Measurements from ENCODE around the gene SREBF2. TPM values are rescaled to one million over a fixed set of nuclear protein-coding genes. Genes with fewer than 3 reads are reported as not detected.

SREBF2 gene
- polyA plus RNA-seq, 1 donor from 2014 or later: 73.0 TPM

GRCh38 chr22:41904450-41905410 is 71.8 kb downstream of the SREBF2 start:
- Histone ChIP-seq H3K9ac (ENCODE audit: low read length) (no peak overlapping the region), H3K4me3 (ENCODE audit: low read length) (no peak overlapping the region), H4K20me1 (ENCODE audit: insufficient read depth) (no peaks in the 10 kb centered on the region), H3K4me2 (ENCODE audit: low read length) (no peak overlapping the region), H3K9me2 (ENCODE audit: insufficient read depth, low read length) (no peaks in the 10 kb centered on the region), H3F3A (ENCODE audit: insufficient read depth, low read length, poor library complexity, severe bottlenecking) (no peaks in the 10 kb centered on the region), H2AFZ (ENCODE audit: low read depth, low read length) (no peak overlapping the region), H3K9me3 (ENCODE audit: low read length) (no peaks in the 10 kb centered on the region), H3K27me3 (ENCODE audit: insufficient read depth, low read depth, low read length) (peaks cover 12% of the 10 kb centered on the region), H3K79me2 (replicated peaks; ENCODE audit: insufficient read depth, low read length) (no peaks in the 10 kb centered on the region), H3K36me3 (ENCODE audit: insufficient read depth, low read length) (peaks cover 5% of the 10 kb centered on the region), H3K27ac (ENCODE audit: low read length) (no peak overlapping the region)
- TF ChIP-seq, protein P1, sequence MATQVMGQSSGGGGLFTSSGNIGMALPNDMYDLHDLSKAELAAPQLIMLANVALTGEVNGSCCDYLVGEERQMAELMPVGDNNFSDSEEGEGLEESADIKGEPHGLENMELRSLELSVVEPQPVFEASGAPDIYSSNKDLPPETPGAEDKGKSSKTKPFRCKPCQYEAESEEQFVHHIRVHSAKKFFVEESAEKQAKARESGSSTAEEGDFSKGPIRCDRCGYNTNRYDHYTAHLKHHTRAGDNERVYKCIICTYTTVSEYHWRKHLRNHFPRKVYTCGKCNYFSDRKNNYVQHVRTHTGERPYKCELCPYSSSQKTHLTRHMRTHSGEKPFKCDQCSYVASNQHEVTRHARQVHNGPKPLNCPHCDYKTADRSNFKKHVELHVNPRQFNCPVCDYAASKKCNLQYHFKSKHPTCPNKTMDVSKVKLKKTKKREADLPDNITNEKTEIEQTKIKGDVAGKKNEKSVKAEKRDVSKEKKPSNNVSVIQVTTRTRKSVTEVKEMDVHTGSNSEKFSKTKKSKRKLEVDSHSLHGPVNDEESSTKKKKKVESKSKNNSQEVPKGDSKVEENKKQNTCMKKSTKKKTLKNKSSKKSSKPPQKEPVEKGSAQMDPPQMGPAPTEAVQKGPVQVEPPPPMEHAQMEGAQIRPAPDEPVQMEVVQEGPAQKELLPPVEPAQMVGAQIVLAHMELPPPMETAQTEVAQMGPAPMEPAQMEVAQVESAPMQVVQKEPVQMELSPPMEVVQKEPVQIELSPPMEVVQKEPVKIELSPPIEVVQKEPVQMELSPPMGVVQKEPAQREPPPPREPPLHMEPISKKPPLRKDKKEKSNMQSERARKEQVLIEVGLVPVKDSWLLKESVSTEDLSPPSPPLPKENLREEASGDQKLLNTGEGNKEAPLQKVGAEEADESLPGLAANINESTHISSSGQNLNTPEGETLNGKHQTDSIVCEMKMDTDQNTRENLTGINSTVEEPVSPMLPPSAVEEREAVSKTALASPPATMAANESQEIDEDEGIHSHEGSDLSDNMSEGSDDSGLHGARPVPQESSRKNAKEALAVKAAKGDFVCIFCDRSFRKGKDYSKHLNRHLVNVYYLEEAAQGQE (IDR thresholded peaks at IDR 0.05; ENCODE audit: borderline replicate concordance): no peak

- TF ChIP-seq TAF1 (IDR thresholded peaks at IDR 0.05; ENCODE audit: low read depth) (no peak), POLR2AphosphoS5 (IDR thresholded peaks at IDR 0.05) (no peak), SMC3 (conservative IDR thresholded peaks at IDR 0.05; ENCODE audit: poor library complexity) (no peak)
- TF ChIP-seq, protein P1 (IDR thresholded peaks at IDR 0.05; ENCODE audit: borderline replicate concordance): no peak
Observed at GRCh38 chr22:41905411-41906202, 72.7 kb downstream of the SREBF2 start.

More at GRCh38 chr22:41905411-41906202, 72.7 kb downstream of the SREBF2 start:
- H3K9me3 ChIP-seq (ENCODE audit: low read length): no peaks in the 10 kb centered on the region
- H4K20me1 ChIP-seq (ENCODE audit: insufficient read depth): no peaks in the 10 kb centered on the region
- H3K9me2 ChIP-seq (ENCODE audit: insufficient read depth, low read length): no peaks in the 10 kb centered on the region
- peaks cover 4% of the 10 kb centered on the region for H3K36me3 ChIP-seq (ENCODE audit: insufficient read depth, low read length)
- H3K4me2 ChIP-seq (ENCODE audit: low read length): no peak overlapping the region
- H3K79me2 ChIP-seq (replicated peaks; ENCODE audit: insufficient read depth, low read length): no peaks in the 10 kb centered on the region
- H2AFZ ChIP-seq (ENCODE audit: low read depth, low read length): no peak overlapping the region
- H3K4me3 ChIP-seq (ENCODE audit: low read length): no peak overlapping the region
- H3K9ac ChIP-seq (ENCODE audit: low read length): no peak overlapping the region
- H3F3A ChIP-seq (ENCODE audit: insufficient read depth, low read length, poor library complexity, severe bottlenecking): no peaks in the 10 kb centered on the region
- H3K27me3 ChIP-seq (ENCODE audit: insufficient read depth, low read depth, low read length): peaks cover 20% of the 10 kb centered on the region
- H3K27ac ChIP-seq (ENCODE audit: low read length): no peak overlapping the region
